ENCODE measurements around the gene FBXO27. TPM values are rescaled to one million over a fixed set of nuclear protein-coding genes. Genes with fewer than 3 reads are reported as not detected.

FBXO27 gene
- total and polyA plus RNA-seq, 2 of the 13 experiments (the other 11 are each of a cell fraction or from before 2014, with no cell fraction given), result 0.15 to 2.8 TPM

GRCh38 chr19:38985262-38985661 is 47.1 kb downstream of the FBXO27 start:
- H2AFZ ChIP-seq (ENCODE audit: low read length), result no peak overlapping the region
- in situ Hi-C loops (cut with HindIII; ENCODE audit: extremely low pct_ligation_motif_present, low pct_unique_long_range_greater_than_20kb), result no loop called here
- H3K36me3 ChIP-seq (replicated peaks in 1 of 2; ENCODE audit: control insufficient read depth in 1 of 2, insufficient read depth in 2 of 2, low read length in 2 of 2), result no peaks in the 10 kb centered on the region
- H3K9ac ChIP-seq (ENCODE audit: insufficient read depth, low read depth, low read length), result no peak overlapping the region
- DNase-seq (ENCODE audit: low spot score), result no peak
- no peak for FAIRE-seq
- H3K4me2 ChIP-seq (ENCODE audit: low read depth, low read length), result no peak overlapping the region
- no peaks in the 10 kb centered on the region for H3K9me3 ChIP-seq (ENCODE audit: low read length)
- H3K4me3 ChIP-seq (replicated peaks in 1 of 3; ENCODE audit: insufficient read depth in 1 of 3, low read depth in 2 of 3, low read length in 3 of 3), result no peak overlapping the region
- no peak overlapping the region for H3K27ac ChIP-seq (ENCODE audit: extremely low read length, insufficient read depth, low read length)
- H3K27me3 ChIP-seq (ENCODE audit: control insufficient read depth in 1 of 2, insufficient read depth in 2 of 2, low read length in 2 of 2), result no peaks in the 10 kb centered on the region; a peak in 1 of 5 replicates
- peaks cover 27% of the 10 kb centered on the region for H3K4me1 ChIP-seq (ENCODE audit: insufficient read depth, low read length)
- 0% methylated on average over 1 of the region's 1 CpG for WGBS (ENCODE audit: low lambda C conversion rate)
- ChIA-PET CTCF (ENCODE audit: low intra/inter-chr PET ratio, low total read pairs) (no interaction called here), POLR2A (no interaction called here)
- H3K79me2 ChIP-seq (ENCODE audit: insufficient read depth, low read length), result no peaks in the 10 kb centered on the region
- no peak for TF ChIP-seq ZNF263 (CRISPR knock-in tag; IDR thresholded peaks at IDR 0.05)
- TF ChIP-seq ZNF264 (CRISPR knock-in tag; IDR thresholded peaks at IDR 0.05), result peak; percentile 99
- TF ChIP-seq MEF2D (CRISPR knock-in tag; IDR thresholded peaks at IDR 0.05), result no peak
- no peak for TF ChIP-seq SMARCE1 (IDR thresholded peaks at IDR 0.05; ENCODE audit: borderline replicate concordance)
- no peak for TF ChIP-seq BRCA1 (CRISPR knock-in tag; IDR thresholded peaks at IDR 0.05)
- no TSS peak for BruUV-seq (replicated peaks)
- no peaks in the 10 kb centered on the region for H4K20me1 ChIP-seq (ENCODE audit: insufficient read depth, low read length)
- intact Hi-C loops (cut with micrococcal nuclease; ENCODE audit: unreplicated experiment), result no loop called here
- ATAC-seq, result no peak

DNA sequence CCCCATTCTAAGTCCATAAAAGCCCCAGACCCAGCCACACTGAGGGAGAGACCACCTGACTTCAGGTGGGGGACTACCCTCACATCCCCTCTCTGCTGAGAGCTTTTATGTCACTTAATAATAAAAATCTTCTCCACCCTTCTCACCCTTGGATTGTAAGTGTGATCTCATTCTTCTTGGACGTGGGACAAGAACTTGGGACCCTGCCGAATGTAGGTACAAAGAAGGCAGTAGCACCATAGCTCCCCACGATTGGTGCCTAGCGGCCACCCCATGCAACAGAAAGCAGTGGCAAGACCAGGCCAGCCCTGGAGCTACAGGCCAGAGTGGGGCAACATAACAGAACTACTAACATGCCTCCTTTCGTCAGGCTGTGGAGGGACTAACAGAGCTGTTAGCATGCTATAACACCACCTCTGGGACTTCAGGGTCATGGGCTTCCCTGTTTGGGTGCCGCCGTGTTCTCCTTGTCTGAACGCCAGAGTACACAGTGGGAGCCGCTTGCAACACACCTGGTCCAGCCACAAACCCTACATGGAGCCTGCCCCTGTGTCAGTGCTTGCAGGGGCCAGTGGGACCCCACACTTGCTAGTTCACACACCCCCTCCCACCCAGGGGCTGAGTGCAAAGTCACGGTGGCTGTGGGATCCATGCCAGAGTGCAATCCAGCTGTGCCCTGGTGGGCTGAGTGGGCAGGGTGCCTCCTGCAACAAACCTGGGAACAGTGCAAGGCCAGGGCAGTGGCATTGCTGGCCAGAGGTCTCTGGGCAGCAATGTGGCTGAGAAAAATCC is 51.6 kb downstream of the FBXO27 start:
- FAIRE-seq, result peak; percentile 76
- WGBS (ENCODE audit: low lambda C conversion rate), result 17% methylated on average over 5 of the region's 10 CpGs
- no peaks in the 10 kb centered on the region for H3K9me3 ChIP-seq (ENCODE audit: low read length)
- peak overlapping the region; percentile 82 for H3K4me2 ChIP-seq (ENCODE audit: low read depth, low read length)
- H3K79me2 ChIP-seq (ENCODE audit: insufficient read depth, low read length), result no peaks in the 10 kb centered on the region
- H2AFZ ChIP-seq (ENCODE audit: low read length), result no peak overlapping the region
- no peaks in the 10 kb centered on the region for H4K20me1 ChIP-seq (ENCODE audit: insufficient read depth, low read length)
- H3K4me1 ChIP-seq (ENCODE audit: insufficient read depth, low read length), result peaks cover 44% of the 10 kb centered on the region
- CTCF ChIA-PET (ENCODE audit: low intra/inter-chr PET ratio, low total read pairs), result no interaction called here
- H3K27ac ChIP-seq (ENCODE audit: extremely low read length, insufficient read depth, low read length), result no peak overlapping the region
- H3K4me3 ChIP-seq (replicated peaks in 1 of 3; ENCODE audit: insufficient read depth in 1 of 3, low read depth in 2 of 3, low read length in 3 of 3), result peak overlapping the region in 1 of 3 experiments; percentile 54; a peak in 2 of 6 replicates
- DNase-seq (ENCODE audit: low spot score), result peak; percentile 73
- peak; percentile 61 for ATAC-seq
- POLR2A ChIA-PET, result interaction anchor here (0.6 to 1.0 kb wide), 2 partner anchors 50 to 103 kb away, joined by 3 to 4 read pairs; no protein-coding TSS in a partner anchor
- H3K27me3 ChIP-seq (ENCODE audit: control insufficient read depth in 1 of 2, insufficient read depth in 2 of 2, low read length in 2 of 2), result no peaks in the 10 kb centered on the region
- no peaks in the 10 kb centered on the region for H3K36me3 ChIP-seq (replicated peaks in 1 of 2; ENCODE audit: control insufficient read depth in 1 of 2, insufficient read depth in 2 of 2, low read length in 2 of 2)
- intact Hi-C loops (cut with micrococcal nuclease; ENCODE audit: unreplicated experiment) (no loop called here), in situ Hi-C loops (cut with HindIII; ENCODE audit: extremely low pct_ligation_motif_present, low pct_unique_long_range_greater_than_20kb) (no loop called here)
- peak overlapping the region; percentile 10; the same call in 1 of the 2 replicates for H3K9ac ChIP-seq (ENCODE audit: insufficient read depth, low read depth, low read length)
- no TSS peak for BruUV-seq (replicated peaks)
- TF ChIP-seq HMGXB4 (CRISPR knock-in tag; IDR thresholded peaks at IDR 0.05; ENCODE audit: borderline replicate concordance in 1 of 2, low read depth in 1 of 2) (0 out of 4 replicates have a peak, but pooled peaks have one; percentile 38 to 54), THYN1 (CRISPR knock-in tag; IDR thresholded peaks at IDR 0.05; ENCODE audit: borderline replicate concordance, low read depth) (no peak), ZNF234 (CRISPR knock-in tag; conservative IDR thresholded peaks at IDR 0.05) (no peak), ZBTB37 (CRISPR knock-in tag; IDR thresholded peaks at IDR 0.05) (0 out of 2 replicates have a peak, but pooled peaks have one; percentile 30), HNF4A (CRISPR knock-in tag; IDR thresholded peaks at IDR 0.05) (peak; percentile 38; the same call in 1 of the 2 replicates)
